A673 (cell line): ENCODE data around the gene SLC16A12.

Experiments used
- CTCF ChIP-seq: fragments of 300-800, 200-600 bp; sonication (generic); conservative IDR thresholded peaks from 2 replicates; pipeline ENCODE4 v1.5.1; 2017; ENCODE audit warnings: low read depth, mild to moderate bottlenecking, antibody characterized with exemption, low read length, moderate library complexity, mixed read lengths
- EZH2 ChIP-seq: fragments of 200-600 bp; sonication (generic); IDR thresholded peaks from 2 replicates; pipeline ENCODE4 v1.6.1; 2017; ENCODE audit warnings: borderline replicate concordance, low read depth, mild to moderate bottlenecking, mixed read lengths, antibody characterized with exemption, low read length; ENCODE audit not compliant: poor library complexity, severe bottlenecking

- TF ChIP-seq CTCF, result no peak
- no peak for TF ChIP-seq EZH2
These were observed 55.5 kb downstream of the SLC16A12 start for GRCh38 chr10:89479771-89480446.
